Lung (tissue), 12 donors: Measurements from ENCODE around the gene MSX1. TPM values are rescaled to one million over a fixed set of nuclear protein-coding genes. Genes with fewer than 3 reads are reported as not detected.
A peak's percentile ranks its signal among the peaks of the same experiment; 100 is the strongest.

ENCODE experiments used
- ATAC-seq: fragments of 200-7000 bp; cut with Tn5 transposase; one replicate; pipeline ENCODE4 v1.9.1; 2020; ENCODE audit warnings: moderate number of reproducible peaks; ENCODE audit not compliant: insufficient read depth, low FRiP score
- DNase-seq, 3 donors: peaks; one replicate each; pipeline ENCODE4 v3.0.0-alpha.2; 2013 to 2017
- H3K27ac ChIP-seq, 2 donors: one replicate each; pipeline ENCODE4 v1.5.1; 2013; ENCODE audit warnings: mild to moderate bottlenecking in 2 of 2, moderate library complexity in 2 of 2, control low read depth in 1 of 2, inconsistent platforms in 1 of 2, low read depth in 1 of 2, low read length in 1 of 2
- H3K27me3 ChIP-seq, 3 donors: one replicate each; pipeline ENCODE4 v1.5.1; 2013; ENCODE audit warnings: low read length in 2 of 3; ENCODE audit not compliant: control insufficient read depth in 3 of 3, insufficient read depth in 3 of 3
- H3K36me3 ChIP-seq, 4 donors: one replicate each; pipeline ENCODE4 v1.5.1; 2013; ENCODE audit warnings: low read length in 4 of 4, mild to moderate bottlenecking in 1 of 4, moderate library complexity in 1 of 4; ENCODE audit not compliant: control insufficient read depth in 4 of 4, insufficient read depth in 4 of 4
- H3K4me1 ChIP-seq, 5 donors: one replicate each; pipeline ENCODE4 v1.5.1; 2013; ENCODE audit warnings: low read length in 5 of 5, mild to moderate bottlenecking in 2 of 5, moderate library complexity in 1 of 5; ENCODE audit not compliant: control insufficient read depth in 5 of 5, insufficient read depth in 5 of 5
- H3K4me3 ChIP-seq: one replicate; pipeline ENCODE4 v1.5.1; 2013; ENCODE audit warnings: mild to moderate bottlenecking, control low read depth, moderate library complexity
- H3K9ac ChIP-seq, 2 donors: one replicate each; pipeline ENCODE4 v1.5.1; 2013; ENCODE audit warnings: low read length in 2 of 2, control low read depth in 1 of 2; ENCODE audit not compliant: insufficient read depth in 1 of 2
- H3K9me3 ChIP-seq, 4 donors: one replicate each; pipeline ENCODE4 v1.5.1; 2013; ENCODE audit warnings: low read length in 3 of 4, mild to moderate bottlenecking in 1 of 4, moderate library complexity in 1 of 4; ENCODE audit not compliant: control insufficient read depth in 4 of 4, insufficient read depth in 3 of 4
- WGBS, 2 donors: extraction: QIAGEN DNeasy Blood & Tissue Kit; methylation state at CpG; one replicate each; pipeline ENCODE4 v1.1.7; 2013; 5-methylcytosine and 5-hydroxymethylcytosine counted together
- polyA plus RNA-seq, 2 donors: library from polyadenylated mRNA; stranded (reverse); fragments of 200-250 nt; gene quantifications; one replicate each; pipeline ENCODE4 v1.2.1, GENCODE V29; 2013
- total RNA-seq, 2 donors: library from RNA; depleted of rRNA in 1 of 2; stranded (reverse); fragments of >200 nt in 1 of 2; gene quantifications; one replicate each; pipeline ENCODE4 v1.2.1, GENCODE V29; 2014 to 2021
- TF ChIP-seq, protein P1 (sequence below): IDR thresholded peaks from 2 replicates; pipeline ENCODE4 v1.5.1; 2012; ENCODE audit warnings: mild to moderate bottlenecking; ENCODE audit errors: control extremely low read depth, extremely low read depth
- donor health status: control.
- donor health status: control.
- donor health status: Bipolar disorder and iron deficiency.
- donor health status: healthy.
- donor health status: DM: yes; HTN: yes; CAD: no.

MSX1 gene
- total and polyA plus RNA-seq, 4 donors, result 0.82 to 4.0 (median 2.8) TPM

DNA sequence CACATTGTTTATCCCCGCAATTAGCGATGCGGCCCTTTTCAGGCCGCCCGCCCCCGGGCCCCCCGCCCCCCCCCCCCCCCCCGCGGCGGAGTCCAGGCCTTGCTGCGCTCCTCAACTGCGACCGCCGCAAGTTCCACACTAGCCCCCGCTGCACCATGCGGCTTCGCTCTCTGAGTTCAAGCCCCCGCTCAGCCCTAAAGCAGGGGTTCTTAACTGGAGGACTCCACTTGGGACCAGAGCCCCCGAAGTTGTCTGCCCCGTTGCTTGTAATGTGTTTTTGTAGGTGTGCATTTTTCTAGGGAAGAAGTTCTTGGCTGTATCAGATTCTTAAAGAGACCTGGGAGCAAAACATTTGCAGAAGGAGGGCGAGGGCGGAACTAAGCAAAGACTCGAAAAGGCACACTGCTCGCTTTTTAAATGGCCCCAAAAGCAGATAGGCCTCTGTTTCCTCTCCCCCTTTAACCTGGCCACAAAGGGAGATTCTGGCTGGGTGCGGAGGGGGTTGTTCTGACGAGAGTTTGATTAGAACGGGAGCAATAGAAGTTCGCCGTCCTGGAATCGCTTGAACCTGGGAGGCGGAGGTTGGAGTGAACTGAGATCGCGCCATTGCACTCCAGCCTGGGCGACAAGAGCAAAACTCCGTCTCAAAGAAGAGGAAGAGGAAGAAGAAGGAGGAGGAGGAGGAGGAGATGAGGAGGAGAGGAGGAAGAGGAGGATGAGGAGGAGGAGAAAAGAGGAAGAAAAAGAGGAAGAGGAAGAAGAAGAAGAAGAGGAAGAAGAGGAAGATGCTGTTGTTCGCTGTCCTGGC lies 2.3 kb upstream of the MSX1 start:
- peaks cover 10 to 88% (median 75%) of the 10 kb centered on the region in 3 donors for H3K27me3 ChIP-seq
- no peak overlapping the region for H3K27ac ChIP-seq
- TF ChIP-seq, protein P1, sequence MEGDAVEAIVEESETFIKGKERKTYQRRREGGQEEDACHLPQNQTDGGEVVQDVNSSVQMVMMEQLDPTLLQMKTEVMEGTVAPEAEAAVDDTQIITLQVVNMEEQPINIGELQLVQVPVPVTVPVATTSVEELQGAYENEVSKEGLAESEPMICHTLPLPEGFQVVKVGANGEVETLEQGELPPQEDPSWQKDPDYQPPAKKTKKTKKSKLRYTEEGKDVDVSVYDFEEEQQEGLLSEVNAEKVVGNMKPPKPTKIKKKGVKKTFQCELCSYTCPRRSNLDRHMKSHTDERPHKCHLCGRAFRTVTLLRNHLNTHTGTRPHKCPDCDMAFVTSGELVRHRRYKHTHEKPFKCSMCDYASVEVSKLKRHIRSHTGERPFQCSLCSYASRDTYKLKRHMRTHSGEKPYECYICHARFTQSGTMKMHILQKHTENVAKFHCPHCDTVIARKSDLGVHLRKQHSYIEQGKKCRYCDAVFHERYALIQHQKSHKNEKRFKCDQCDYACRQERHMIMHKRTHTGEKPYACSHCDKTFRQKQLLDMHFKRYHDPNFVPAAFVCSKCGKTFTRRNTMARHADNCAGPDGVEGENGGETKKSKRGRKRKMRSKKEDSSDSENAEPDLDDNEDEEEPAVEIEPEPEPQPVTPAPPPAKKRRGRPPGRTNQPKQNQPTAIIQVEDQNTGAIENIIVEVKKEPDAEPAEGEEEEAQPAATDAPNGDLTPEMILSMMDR, result no peak
- ATAC-seq (no peak), DNase-seq (no peak)
- no peak overlapping the region for H3K9ac ChIP-seq
- 15% methylated on average over 20 to 36 of the region's 36 CpGs for WGBS, 2 donors
- H3K4me1 ChIP-seq, result peaks cover 0 to 42% (median 0%) of the 10 kb centered on the region in 5 donors
- H3K9me3 ChIP-seq, result peaks cover 0 to 7% (median 0%) of the 10 kb centered on the region in 4 donors
- no peaks in the 10 kb centered on the region for H3K36me3 ChIP-seq
- no peak overlapping the region for H3K4me3 ChIP-seq

- Histone ChIP-seq H3K9ac (no peak overlapping the region), H3K36me3 (peaks cover 0 to 2% (median 0%) of the 10 kb centered on the region in 4 donors), H3K4me3 (no peak overlapping the region), H3K4me1 (peaks cover 0 to 37% (median 0%) of the 10 kb centered on the region in 5 donors), H3K27me3 (peaks cover 10 to 88% (median 75%) of the 10 kb centered on the region in 3 donors), H3K27ac (no peak overlapping the region), H3K9me3 (peaks cover 0 to 11% (median 0%) of the 10 kb centered on the region in 4 donors)
- 9 to 20% methylated on average over 42 of the region's 42 CpGs for WGBS, 2 donors
- ATAC-seq (no peak), DNase-seq (no peak)
- TF ChIP-seq, protein P1, result no peak
Measured at GRCh38 chr4:4857809-4858508, 1.5 kb upstream of the MSX1 start.

DNA sequence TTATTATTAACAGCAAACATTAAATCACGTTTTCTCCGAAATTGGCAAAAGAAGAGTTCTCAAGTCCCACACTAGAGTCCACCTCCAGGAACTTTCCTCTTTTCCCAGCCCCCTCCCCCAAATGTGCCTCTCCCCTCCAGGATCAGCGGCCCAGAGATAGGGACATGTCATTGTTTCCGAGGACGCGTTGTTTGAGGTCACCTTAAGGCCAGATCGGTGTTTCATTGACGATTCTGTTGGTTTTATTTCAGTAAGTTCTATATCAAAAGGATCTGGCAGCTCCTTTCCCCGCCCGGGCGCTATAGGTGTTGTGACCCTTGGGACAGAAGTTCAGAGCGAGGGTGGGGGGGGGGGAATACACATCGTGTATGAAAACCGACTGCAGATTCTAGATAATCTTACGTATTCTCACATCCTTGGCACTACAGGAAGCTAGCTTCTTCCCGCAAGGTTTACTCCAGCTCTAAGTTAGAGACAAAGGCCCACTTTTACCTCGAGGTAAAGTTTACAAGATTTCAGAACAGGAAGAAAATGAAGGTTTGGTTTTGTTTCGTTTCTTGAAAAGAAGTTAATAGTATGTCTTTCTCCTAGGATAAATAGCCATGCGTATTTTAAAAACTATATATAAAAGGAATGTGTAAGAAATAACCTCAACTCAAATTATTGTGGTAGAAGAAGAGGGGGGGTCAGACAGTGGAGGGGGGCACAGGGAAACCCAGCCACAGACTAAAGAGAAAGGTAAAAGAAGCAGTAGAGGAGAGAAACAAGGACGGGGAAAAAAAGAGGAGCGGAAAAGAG lies 739 bp upstream of the MSX1 start:
- H3K27me3 ChIP-seq, result peaks cover 10 to 88% (median 75%) of the 10 kb centered on the region in 3 donors

More for the DNA sequence above, 739 bp upstream of the MSX1 start:
- no peak overlapping the region for H3K27ac ChIP-seq
- no peak overlapping the region for H3K9ac ChIP-seq
- peaks cover 0 to 4% (median 0%) of the 10 kb centered on the region in 4 donors for H3K36me3 ChIP-seq
- TF ChIP-seq, protein P1, result no peak
- 16 to 28% methylated on average over 21 of the region's 21 CpGs for WGBS, 2 donors
- H3K4me1 ChIP-seq, result peaks cover 0 to 29% (median 0%) of the 10 kb centered on the region in 5 donors
- ATAC-seq (no peak), DNase-seq (no peak)
- peaks cover 0 to 12% (median 0%) of the 10 kb centered on the region in 4 donors for H3K9me3 ChIP-seq
- peak overlapping the region; percentile 51 for H3K4me3 ChIP-seq
